Measurements from ENCODE around the gene SAG.

DNA sequence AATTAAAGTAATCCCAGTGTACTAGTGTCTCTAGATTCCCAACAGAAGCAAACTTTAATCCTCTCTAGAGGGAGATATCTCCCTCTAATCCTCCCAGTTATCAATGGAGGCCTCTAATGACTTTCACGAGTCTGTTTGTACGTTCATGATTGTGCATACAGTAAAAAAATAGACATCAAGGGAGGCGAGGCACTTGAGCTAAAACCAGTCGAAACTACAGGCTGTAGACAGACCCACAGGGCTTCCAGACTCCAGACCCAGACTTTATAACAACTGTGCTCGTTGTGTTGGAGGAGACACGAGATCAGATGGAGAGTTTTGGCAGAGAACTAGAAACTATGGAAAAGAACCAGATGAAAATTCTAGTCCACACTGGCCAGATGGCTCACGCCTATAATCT is 53.7 kb downstream of the SAG start:
- TF ChIP-seq POLR2AphosphoS5 (IDR thresholded peaks at IDR 0.05) (no peak), POLR2A (IDR thresholded peaks at IDR 0.05) (no peak)
- TF ChIP-seq, protein P1, sequence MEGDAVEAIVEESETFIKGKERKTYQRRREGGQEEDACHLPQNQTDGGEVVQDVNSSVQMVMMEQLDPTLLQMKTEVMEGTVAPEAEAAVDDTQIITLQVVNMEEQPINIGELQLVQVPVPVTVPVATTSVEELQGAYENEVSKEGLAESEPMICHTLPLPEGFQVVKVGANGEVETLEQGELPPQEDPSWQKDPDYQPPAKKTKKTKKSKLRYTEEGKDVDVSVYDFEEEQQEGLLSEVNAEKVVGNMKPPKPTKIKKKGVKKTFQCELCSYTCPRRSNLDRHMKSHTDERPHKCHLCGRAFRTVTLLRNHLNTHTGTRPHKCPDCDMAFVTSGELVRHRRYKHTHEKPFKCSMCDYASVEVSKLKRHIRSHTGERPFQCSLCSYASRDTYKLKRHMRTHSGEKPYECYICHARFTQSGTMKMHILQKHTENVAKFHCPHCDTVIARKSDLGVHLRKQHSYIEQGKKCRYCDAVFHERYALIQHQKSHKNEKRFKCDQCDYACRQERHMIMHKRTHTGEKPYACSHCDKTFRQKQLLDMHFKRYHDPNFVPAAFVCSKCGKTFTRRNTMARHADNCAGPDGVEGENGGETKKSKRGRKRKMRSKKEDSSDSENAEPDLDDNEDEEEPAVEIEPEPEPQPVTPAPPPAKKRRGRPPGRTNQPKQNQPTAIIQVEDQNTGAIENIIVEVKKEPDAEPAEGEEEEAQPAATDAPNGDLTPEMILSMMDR (IDR thresholded peaks at IDR 0.05), result no peak

Measured in breast epithelium (tissue), 3 donors.